Loucy (cell line): ENCODE data around the gene CASP7.
"Not testable (repeated sequence)": the region's sequence is repeated elsewhere in the genome, so short reads cannot be mapped to it uniquely, and the experiment has no call there.

Experiments
- H2AFZ ChIP-seq: fragments of 200-600 bp; sonication (generic); 2 replicates; pipeline ENCODE4 v1.6.0; 2016; ENCODE audit warnings: antibody characterized with exemption, mild to moderate bottlenecking, low read length, moderate library complexity
- H3F3A ChIP-seq: fragments of 200-600 bp; 2 replicates; pipeline ENCODE4 v1.6.0; 2016; ENCODE audit warnings: antibody characterized with exemption, low read depth, mild to moderate bottlenecking
- H3K27me3 ChIP-seq: fragments of 200-600 bp; sonication (generic); 2 replicates; pipeline ENCODE4 v1.6.1; 2014; ENCODE audit warnings: low read length, mild to moderate bottlenecking; ENCODE audit not compliant: insufficient read depth, poor library complexity, severe bottlenecking
- H3K36me3 ChIP-seq: fragments of 200-600 bp; sonication (generic); 2 replicates; pipeline ENCODE4 v1.6.1; 2016; ENCODE audit warnings: low read length; ENCODE audit not compliant: insufficient read depth
- H3K4me1 ChIP-seq: fragments of 200-600 bp; sonication (generic); 2 replicates; pipeline ENCODE4 v1.5.1; 2014; ENCODE audit warnings: low read length, mild to moderate bottlenecking; ENCODE audit not compliant: insufficient read depth, poor library complexity, severe bottlenecking
- H3K4me2 ChIP-seq: fragments of 200-600 bp; sonication (generic); 2 replicates; pipeline ENCODE4 v1.6.0; 2014; ENCODE audit warnings: antibody characterized with exemption, low read length, low read depth, mild to moderate bottlenecking; ENCODE audit not compliant: poor library complexity, severe bottlenecking
- H3K4me3 ChIP-seq: fragments of 200-600 bp; sonication (generic); 2 replicates; pipeline ENCODE4 v1.5.1; 2014; ENCODE audit warnings: low read length, mild to moderate bottlenecking, mixed read lengths; ENCODE audit not compliant: poor library complexity, severe bottlenecking
- H3K79me2 ChIP-seq: fragments of 200-600 bp; sonication (generic); 2 replicates; pipeline ENCODE4 v1.6.1; 2014; ENCODE audit warnings: low read length; ENCODE audit not compliant: insufficient read depth
- H3K9ac ChIP-seq: fragments of 200-600 bp; sonication (generic); 2 replicates; pipeline ENCODE4 v1.6.0; 2014; ENCODE audit warnings: mild to moderate bottlenecking, low read depth, low read length, moderate library complexity; ENCODE audit not compliant: poor library complexity, severe bottlenecking
- H3K9me2 ChIP-seq: fragments of 200-600 bp; sonication (generic); replicated peaks from 2 replicates; pipeline ENCODE4 v1.6.1; 2016; ENCODE audit warnings: low read depth, low read length, mixed read lengths
- H3K9me3 ChIP-seq: fragments of 200-600 bp; sonication (generic); 2 replicates; pipeline ENCODE4 v1.6.1; 2014; ENCODE audit warnings: mild to moderate bottlenecking, antibody characterized with exemption, low read length, low read depth; ENCODE audit not compliant: insufficient read depth
- H4K20me1 ChIP-seq: fragments of 200-600 bp; sonication (generic); 2 replicates; pipeline ENCODE4 v1.6.0; 2014; ENCODE audit warnings: antibody characterized with exemption, low read length, mild to moderate bottlenecking; ENCODE audit not compliant: insufficient read depth, poor library complexity, severe bottlenecking
- EZH2phosphoT487 ChIP-seq: fragments of 200-600 bp; IDR thresholded peaks from 2 replicates; pipeline ENCODE4 v1.6.1; 2018; ENCODE audit warnings: antibody characterized with exemption, mild to moderate bottlenecking, moderate library complexity, borderline replicate concordance
- TF ChIP-seq, protein P1 (sequence below): fragments of 200-600 bp; sonication (generic); conservative IDR thresholded peaks from 2 replicates; pipeline ENCODE4 v1.5.1; 2014; ENCODE audit warnings: mild to moderate bottlenecking, antibody characterized with exemption, low read length

The CASP7 gene

GRCh38 chr10:113648478-113648877 lies 31.2 kb upstream of the CASP7 start:
- no peaks in the 10 kb centered on the region for H3K9me3 ChIP-seq
- H4K20me1 ChIP-seq = no peaks in the 10 kb centered on the region
- no peak overlapping the region for H2AFZ ChIP-seq
- no peaks in the 10 kb centered on the region for H3K4me1 ChIP-seq
- no peaks in the 10 kb centered on the region for H3K9me2 ChIP-seq
- H3K4me3 ChIP-seq = no peak overlapping the region
- H3F3A ChIP-seq = no peaks in the 10 kb centered on the region
- no peaks in the 10 kb centered on the region for H3K79me2 ChIP-seq
- no peaks in the 10 kb centered on the region for H3K27me3 ChIP-seq
- H3K4me2 ChIP-seq = no peak overlapping the region
- no peaks in the 10 kb centered on the region for H3K36me3 ChIP-seq
- H3K9ac ChIP-seq = no peak overlapping the region
- TF ChIP-seq EZH2phosphoT487 = no peak
- TF ChIP-seq, protein P1, sequence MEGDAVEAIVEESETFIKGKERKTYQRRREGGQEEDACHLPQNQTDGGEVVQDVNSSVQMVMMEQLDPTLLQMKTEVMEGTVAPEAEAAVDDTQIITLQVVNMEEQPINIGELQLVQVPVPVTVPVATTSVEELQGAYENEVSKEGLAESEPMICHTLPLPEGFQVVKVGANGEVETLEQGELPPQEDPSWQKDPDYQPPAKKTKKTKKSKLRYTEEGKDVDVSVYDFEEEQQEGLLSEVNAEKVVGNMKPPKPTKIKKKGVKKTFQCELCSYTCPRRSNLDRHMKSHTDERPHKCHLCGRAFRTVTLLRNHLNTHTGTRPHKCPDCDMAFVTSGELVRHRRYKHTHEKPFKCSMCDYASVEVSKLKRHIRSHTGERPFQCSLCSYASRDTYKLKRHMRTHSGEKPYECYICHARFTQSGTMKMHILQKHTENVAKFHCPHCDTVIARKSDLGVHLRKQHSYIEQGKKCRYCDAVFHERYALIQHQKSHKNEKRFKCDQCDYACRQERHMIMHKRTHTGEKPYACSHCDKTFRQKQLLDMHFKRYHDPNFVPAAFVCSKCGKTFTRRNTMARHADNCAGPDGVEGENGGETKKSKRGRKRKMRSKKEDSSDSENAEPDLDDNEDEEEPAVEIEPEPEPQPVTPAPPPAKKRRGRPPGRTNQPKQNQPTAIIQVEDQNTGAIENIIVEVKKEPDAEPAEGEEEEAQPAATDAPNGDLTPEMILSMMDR = no peak

DNA sequence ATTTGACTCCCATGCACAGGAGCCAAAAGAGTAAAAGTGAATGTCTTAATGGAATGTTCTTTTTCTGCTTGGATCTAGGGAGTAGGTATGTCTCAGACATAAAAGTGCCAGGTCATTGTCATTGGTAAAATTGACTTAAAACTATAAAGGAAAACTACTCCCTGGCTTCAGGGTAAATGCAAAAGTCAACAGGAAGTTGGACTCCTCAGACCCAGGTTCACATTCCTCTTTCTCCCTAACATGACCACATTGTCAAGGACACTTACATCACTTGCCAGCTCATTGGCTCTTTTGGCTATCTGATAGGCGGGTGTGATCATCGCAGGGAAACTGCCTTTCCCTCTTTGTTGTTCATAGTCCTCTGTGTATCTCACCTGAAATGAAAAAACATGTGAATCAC lies 29.5 kb upstream of the CASP7 start:
- Histone ChIP-seq H3K9ac (no peak overlapping the region), H2AFZ (no peak overlapping the region), H3K9me2 (no peaks in the 10 kb centered on the region), H3K4me2 (no peak overlapping the region), H3K9me3 (no peaks in the 10 kb centered on the region), H3K79me2 (no peaks in the 10 kb centered on the region), H3K4me3 (no peak overlapping the region), H3F3A (no peaks in the 10 kb centered on the region), H3K27me3 (peaks cover 10% of the 10 kb centered on the region), H3K4me1 (no peaks in the 10 kb centered on the region), H3K36me3 (no peaks in the 10 kb centered on the region), H4K20me1 (no peaks in the 10 kb centered on the region)
- TF ChIP-seq EZH2phosphoT487 = no peak

DNA sequence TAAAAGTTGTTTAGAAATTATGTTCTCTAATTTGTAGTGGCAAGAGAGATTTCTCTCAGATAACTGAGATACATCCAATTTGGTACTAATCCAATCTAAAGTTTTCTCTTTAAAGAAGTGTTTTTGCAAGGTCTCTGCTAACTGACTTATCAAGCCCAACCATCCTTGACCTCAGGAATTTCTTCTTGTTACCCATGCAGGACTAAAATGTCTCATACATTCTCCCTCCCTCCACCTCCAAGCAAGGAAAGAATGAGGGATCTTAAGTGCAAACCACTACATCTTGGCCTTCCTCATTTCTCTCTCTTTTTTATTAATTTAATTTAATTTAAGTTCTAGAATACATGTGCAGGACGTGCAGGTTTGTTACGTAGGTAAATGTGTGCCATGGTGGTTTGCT lies 28.7 kb upstream of the CASP7 start:
- Histone ChIP-seq H2AFZ (no peak overlapping the region), H3K27me3 (peaks cover 10% of the 10 kb centered on the region), H3K9me2 (no peaks in the 10 kb centered on the region), H3K4me3 (no peak overlapping the region), H4K20me1 (no peaks in the 10 kb centered on the region), H3K79me2 (no peaks in the 10 kb centered on the region), H3K4me1 (no peaks in the 10 kb centered on the region), H3K9me3 (no peaks in the 10 kb centered on the region), H3K36me3 (no peaks in the 10 kb centered on the region), H3K4me2 (no peak overlapping the region), H3F3A (no peaks in the 10 kb centered on the region), H3K9ac (no peak overlapping the region)
- TF ChIP-seq, protein P1 = no peak
- no peak for TF ChIP-seq EZH2phosphoT487

GRCh38 chr10:113651898-113652297 lies 27.8 kb upstream of the CASP7 start:
- no peak overlapping the region for H3K4me2 ChIP-seq
- no peak overlapping the region for H2AFZ ChIP-seq
- H3K9me3 ChIP-seq = no peaks in the 10 kb centered on the region
- H3K9me2 ChIP-seq = no peaks in the 10 kb centered on the region
- no peaks in the 10 kb centered on the region for H3K79me2 ChIP-seq
- no peaks in the 10 kb centered on the region for H3K36me3 ChIP-seq
- no peaks in the 10 kb centered on the region for H4K20me1 ChIP-seq
- no peak overlapping the region for H3K4me3 ChIP-seq
- H3K4me1 ChIP-seq = no peaks in the 10 kb centered on the region
- H3K27me3 ChIP-seq = peaks cover 10% of the 10 kb centered on the region
- no peak overlapping the region for H3K9ac ChIP-seq
- no peaks in the 10 kb centered on the region for H3F3A ChIP-seq
- TF ChIP-seq, protein P1 = no peak
- no peak for TF ChIP-seq EZH2phosphoT487

GRCh38 chr10:113652456-113652855 lies 27.3 kb upstream of the CASP7 start:
- not testable (repeated sequence) for H3F3A ChIP-seq, H3K4me2 ChIP-seq, H3K9ac ChIP-seq, H3K36me3 ChIP-seq, H3K79me2 ChIP-seq, H3K9me2 ChIP-seq, H3K9me3 ChIP-seq, H2AFZ ChIP-seq, H3K27me3 ChIP-seq, H3K4me3 ChIP-seq, H4K20me1 ChIP-seq, H3K4me1 ChIP-seq
